OCI-LY3 (cell line): ENCODE results near the gene SRP54.

Experiments
- H2AFZ ChIP-seq: fragments of 200-600, 300-600 bp; shearing (Covaris generic); 2 replicates; pipeline ENCODE4 v1.6.0; 2014; ENCODE audit warnings: antibody characterized with exemption, low read depth, low read length
- H3K27ac ChIP-seq: fragments of 200-600, 300-600 bp; sonication (generic); 2 replicates; pipeline ENCODE4 v1.5.1; 2014; ENCODE audit warnings: mild to moderate bottlenecking, low read length, moderate library complexity, mixed read lengths
- H3K27me3 ChIP-seq: fragments of 200-600, 300-600 bp; sonication (generic); 2 replicates; pipeline ENCODE4 v1.6.1; 2014; ENCODE audit warnings: low read depth, low read length, mixed read lengths
- H3K36me3 ChIP-seq: fragments of 200-600, 300-600 bp; sonication (generic); replicated peaks from 2 replicates; pipeline ENCODE3; 2014; ENCODE audit warnings: low read depth, low read length, mixed read lengths
- H3K4me1 ChIP-seq: fragments of 300-600, 200-600 bp; sonication (generic); 2 replicates; pipeline ENCODE4 v1.6.1; 2014; ENCODE audit warnings: low read length, mixed read lengths
- H3K4me2 ChIP-seq: fragments of 200-600, 300-600 bp; sonication (generic); 2 replicates; pipeline ENCODE4 v1.6.1; 2014; ENCODE audit warnings: low read length, mixed read lengths
- H3K4me3 ChIP-seq: fragments of 300-600, 200-600 bp; sonication (generic); 2 replicates; pipeline ENCODE4 v1.5.1; 2014; ENCODE audit warnings: antibody characterized with exemption, mild to moderate bottlenecking, low read length, moderate library complexity
- H3K79me2 ChIP-seq: fragments of 300-600, 200-600 bp; shearing (Covaris generic); 2 replicates; pipeline ENCODE4 v1.6.1; 2014; ENCODE audit warnings: mild to moderate bottlenecking, low read length, mixed read lengths
- H3K9ac ChIP-seq: fragments of 300-600, 200-600 bp; shearing (Covaris generic); 2 replicates; pipeline ENCODE4 v1.6.0; 2014; ENCODE audit warnings: mild to moderate bottlenecking, low read length, moderate library complexity
- H3K9me3 ChIP-seq: fragments of 200-600, 300-600 bp; shearing (Covaris generic); 2 replicates; pipeline ENCODE4 v1.6.1; 2014; ENCODE audit warnings: low read length, mixed read lengths; ENCODE audit not compliant: insufficient read depth
- H4K20me1 ChIP-seq: fragments of 200-600, 300-600 bp; sonication (generic); 2 replicates; pipeline ENCODE4 v1.6.1; 2016; ENCODE audit warnings: low read length, mixed read lengths; ENCODE audit not compliant: insufficient read depth
- EZH2phosphoT487 ChIP-seq: fragments of 200-600 bp; shearing (Covaris generic); IDR thresholded peaks from 2 replicates; pipeline ENCODE4 v1.6.1; 2018; ENCODE audit warnings: antibody characterized with exemption, mixed run types, low read depth
- TF ChIP-seq, protein P1 (sequence below): fragments of 200-600, 300-600 bp; sonication (generic); IDR thresholded peaks from 2 replicates; pipeline ENCODE4 v1.5.1; 2014; ENCODE audit warnings: antibody characterized with exemption, low read length, low read depth

The SRP54 gene

GRCh38 chr14:34997762-34998161 is 15.0 kb downstream of the SRP54 start:
- H3K9me3 ChIP-seq: no peaks in the 10 kb centered on the region
- peaks cover 9% of the 10 kb centered on the region for H3K36me3 ChIP-seq
- H3K27ac ChIP-seq: no peak overlapping the region
- peaks cover 20% of the 10 kb centered on the region for H3K79me2 ChIP-seq
- no peak for TF ChIP-seq EZH2phosphoT487
- TF ChIP-seq, protein P1, sequence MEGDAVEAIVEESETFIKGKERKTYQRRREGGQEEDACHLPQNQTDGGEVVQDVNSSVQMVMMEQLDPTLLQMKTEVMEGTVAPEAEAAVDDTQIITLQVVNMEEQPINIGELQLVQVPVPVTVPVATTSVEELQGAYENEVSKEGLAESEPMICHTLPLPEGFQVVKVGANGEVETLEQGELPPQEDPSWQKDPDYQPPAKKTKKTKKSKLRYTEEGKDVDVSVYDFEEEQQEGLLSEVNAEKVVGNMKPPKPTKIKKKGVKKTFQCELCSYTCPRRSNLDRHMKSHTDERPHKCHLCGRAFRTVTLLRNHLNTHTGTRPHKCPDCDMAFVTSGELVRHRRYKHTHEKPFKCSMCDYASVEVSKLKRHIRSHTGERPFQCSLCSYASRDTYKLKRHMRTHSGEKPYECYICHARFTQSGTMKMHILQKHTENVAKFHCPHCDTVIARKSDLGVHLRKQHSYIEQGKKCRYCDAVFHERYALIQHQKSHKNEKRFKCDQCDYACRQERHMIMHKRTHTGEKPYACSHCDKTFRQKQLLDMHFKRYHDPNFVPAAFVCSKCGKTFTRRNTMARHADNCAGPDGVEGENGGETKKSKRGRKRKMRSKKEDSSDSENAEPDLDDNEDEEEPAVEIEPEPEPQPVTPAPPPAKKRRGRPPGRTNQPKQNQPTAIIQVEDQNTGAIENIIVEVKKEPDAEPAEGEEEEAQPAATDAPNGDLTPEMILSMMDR: no peak
- H3K4me1 ChIP-seq: peaks cover 8% of the 10 kb centered on the region
- no peak overlapping the region for H3K4me3 ChIP-seq
- peaks cover 7% of the 10 kb centered on the region; the same call in 1 of the 2 replicates for H4K20me1 ChIP-seq
- H3K4me2 ChIP-seq: no peak overlapping the region
- no peaks in the 10 kb centered on the region for H3K27me3 ChIP-seq
- H2AFZ ChIP-seq: no peak overlapping the region
- no peak overlapping the region for H3K9ac ChIP-seq

GRCh38 chr14:34999500-34999899 is 16.7 kb downstream of the SRP54 start:
- Histone ChIP-seq H3K4me3 (no peak overlapping the region), H3K27me3 (no peaks in the 10 kb centered on the region), H4K20me1 (peaks cover 4% of the 10 kb centered on the region; the same call in 1 of the 2 replicates), H3K4me2 (no peak overlapping the region), H3K9ac (no peak overlapping the region), H2AFZ (no peak overlapping the region), H3K36me3 (peaks cover 9% of the 10 kb centered on the region), H3K9me3 (no peaks in the 10 kb centered on the region), H3K4me1 (peaks cover 7% of the 10 kb centered on the region), H3K27ac (no peak overlapping the region), H3K79me2 (peaks cover 10% of the 10 kb centered on the region)
- no peak for TF ChIP-seq EZH2phosphoT487
- TF ChIP-seq, protein P1: no peak

- Histone ChIP-seq H2AFZ (no peak overlapping the region), H3K9ac (no peak overlapping the region), H3K4me2 (no peak overlapping the region), H3K4me3 (no peak overlapping the region), H3K79me2 (no peaks in the 10 kb centered on the region), H4K20me1 (no peaks in the 10 kb centered on the region), H3K9me3 (no peaks in the 10 kb centered on the region), H3K4me1 (no peaks in the 10 kb centered on the region), H3K36me3 (peaks cover 9% of the 10 kb centered on the region), H3K27ac (no peak overlapping the region), H3K27me3 (no peaks in the 10 kb centered on the region)
- TF ChIP-seq, protein P1: no peak
- no peak for TF ChIP-seq EZH2phosphoT487
Observed at GRCh38 chr14:35001621-35002020, 18.8 kb downstream of the SRP54 start.

GRCh38 chr14:35004839-35005238 is 22.0 kb downstream of the SRP54 start:
- Histone ChIP-seq H3K4me2 (no peak overlapping the region), H3K9me3 (no peaks in the 10 kb centered on the region), H4K20me1 (no peaks in the 10 kb centered on the region), H3K27me3 (no peaks in the 10 kb centered on the region), H3K9ac (no peak overlapping the region), H2AFZ (no peak overlapping the region), H3K27ac (no peak overlapping the region), H3K4me3 (no peak overlapping the region), H3K4me1 (no peaks in the 10 kb centered on the region), H3K36me3 (peaks cover 15% of the 10 kb centered on the region), H3K79me2 (no peaks in the 10 kb centered on the region)
- TF ChIP-seq EZH2phosphoT487: no peak
- TF ChIP-seq, protein P1: no peak
